ENCODE results near the gene MAFG. TPM values are rescaled to one million over a fixed set of nuclear protein-coding genes. Genes with fewer than 3 reads are reported as not detected.

The MAFG gene
- polyA plus RNA-seq, 1 donor (not counting 4 experiments of a cell fraction or from before 2014, with no cell fraction given), result 8.3 TPM

DNA sequence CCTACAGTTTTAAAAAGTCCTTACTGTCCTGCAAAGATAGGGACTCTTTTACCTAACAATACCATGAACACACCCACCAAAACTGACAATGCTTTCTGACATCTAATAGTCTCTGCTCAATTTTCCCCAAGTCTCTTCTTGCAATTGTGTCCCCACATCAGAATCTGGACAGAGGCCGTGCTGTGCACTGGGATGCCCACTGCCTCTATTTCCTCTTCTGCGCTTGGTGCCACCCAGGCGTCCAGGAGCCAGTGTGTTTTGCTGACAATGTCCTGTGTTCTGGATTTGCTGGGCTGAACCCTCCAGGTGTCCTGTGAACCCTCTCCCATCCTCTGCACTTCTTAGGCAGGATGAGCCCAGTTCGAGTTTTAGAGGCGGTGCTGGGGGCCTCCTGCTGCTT is 50.0 kb downstream of the MAFG start:
- no peak for DNase-seq (ENCODE audit: low read depth, low spot score)
- no peak overlapping the region for H3K27ac ChIP-seq (ENCODE audit: control insufficient read depth, insufficient read depth, low read length)
- no peaks in the 10 kb centered on the region for H3K79me2 ChIP-seq (ENCODE audit: control insufficient read depth, insufficient read depth, low read length)
- H3K4me3 ChIP-seq (ENCODE audit: control insufficient read depth in 2 of 3, extremely low read depth in 1 of 3, insufficient read depth in 2 of 3, low read depth in 1 of 3, low read length in 3 of 3), result no peak overlapping the region
- no peaks in the 10 kb centered on the region for H3K27me3 ChIP-seq (ENCODE audit: control insufficient read depth, extremely low read depth, insufficient read depth, low read length)
- H3K9me1 ChIP-seq (ENCODE audit: control insufficient read depth, extremely low read depth, insufficient read depth, low read length), result no peaks in the 10 kb centered on the region
- FAIRE-seq, result no peak
- H4K20me1 ChIP-seq (ENCODE audit: control insufficient read depth, extremely low read depth, insufficient read depth, low read length), result no peaks in the 10 kb centered on the region
- TF ChIP-seq EZH2 (IDR thresholded peaks at IDR 0.05; ENCODE audit: low read length), result no peak
- TF ChIP-seq, protein P1, sequence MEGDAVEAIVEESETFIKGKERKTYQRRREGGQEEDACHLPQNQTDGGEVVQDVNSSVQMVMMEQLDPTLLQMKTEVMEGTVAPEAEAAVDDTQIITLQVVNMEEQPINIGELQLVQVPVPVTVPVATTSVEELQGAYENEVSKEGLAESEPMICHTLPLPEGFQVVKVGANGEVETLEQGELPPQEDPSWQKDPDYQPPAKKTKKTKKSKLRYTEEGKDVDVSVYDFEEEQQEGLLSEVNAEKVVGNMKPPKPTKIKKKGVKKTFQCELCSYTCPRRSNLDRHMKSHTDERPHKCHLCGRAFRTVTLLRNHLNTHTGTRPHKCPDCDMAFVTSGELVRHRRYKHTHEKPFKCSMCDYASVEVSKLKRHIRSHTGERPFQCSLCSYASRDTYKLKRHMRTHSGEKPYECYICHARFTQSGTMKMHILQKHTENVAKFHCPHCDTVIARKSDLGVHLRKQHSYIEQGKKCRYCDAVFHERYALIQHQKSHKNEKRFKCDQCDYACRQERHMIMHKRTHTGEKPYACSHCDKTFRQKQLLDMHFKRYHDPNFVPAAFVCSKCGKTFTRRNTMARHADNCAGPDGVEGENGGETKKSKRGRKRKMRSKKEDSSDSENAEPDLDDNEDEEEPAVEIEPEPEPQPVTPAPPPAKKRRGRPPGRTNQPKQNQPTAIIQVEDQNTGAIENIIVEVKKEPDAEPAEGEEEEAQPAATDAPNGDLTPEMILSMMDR (optimal IDR thresholded peaks at IDR 0.05 in 1 of 3, IDR thresholded peaks at IDR 0.05 in 1 of 3, conservative IDR thresholded peaks at IDR 0.05 in 1 of 3; ENCODE audit: extremely low read depth in 1 of 3, insufficient read depth in 2 of 3, low read length in 3 of 3), result no peak
- dilution Hi-C loops (cut with MboI; ENCODE audit: extremely low pct_ligation_motif_present, low sequenced_read_pairs), result no loop called here
- peaks cover 7 to 15% of the 10 kb centered on the region in 2 experiments for H3K36me3 ChIP-seq (ENCODE audit: control insufficient read depth in 2 of 2, extremely low read depth in 1 of 2, insufficient read depth in 2 of 2, low read length in 2 of 2)
- H3K4me2 ChIP-seq (ENCODE audit: control insufficient read depth, extremely low read depth, insufficient read depth, low read depth, low read length), result no peak overlapping the region
- H3K9me3 ChIP-seq (ENCODE audit: control insufficient read depth, low read depth, low read length), result no peaks in the 10 kb centered on the region
- H3K4me1 ChIP-seq (ENCODE audit: control insufficient read depth, extremely low read depth, insufficient read depth, low read length), result peaks cover 2% of the 10 kb centered on the region
- H2AFZ ChIP-seq (ENCODE audit: control insufficient read depth, low read length), result no peak overlapping the region
- H3K9ac ChIP-seq (ENCODE audit: control insufficient read depth, extremely low read depth, insufficient read depth, low read length), result no peak overlapping the region

DNA sequence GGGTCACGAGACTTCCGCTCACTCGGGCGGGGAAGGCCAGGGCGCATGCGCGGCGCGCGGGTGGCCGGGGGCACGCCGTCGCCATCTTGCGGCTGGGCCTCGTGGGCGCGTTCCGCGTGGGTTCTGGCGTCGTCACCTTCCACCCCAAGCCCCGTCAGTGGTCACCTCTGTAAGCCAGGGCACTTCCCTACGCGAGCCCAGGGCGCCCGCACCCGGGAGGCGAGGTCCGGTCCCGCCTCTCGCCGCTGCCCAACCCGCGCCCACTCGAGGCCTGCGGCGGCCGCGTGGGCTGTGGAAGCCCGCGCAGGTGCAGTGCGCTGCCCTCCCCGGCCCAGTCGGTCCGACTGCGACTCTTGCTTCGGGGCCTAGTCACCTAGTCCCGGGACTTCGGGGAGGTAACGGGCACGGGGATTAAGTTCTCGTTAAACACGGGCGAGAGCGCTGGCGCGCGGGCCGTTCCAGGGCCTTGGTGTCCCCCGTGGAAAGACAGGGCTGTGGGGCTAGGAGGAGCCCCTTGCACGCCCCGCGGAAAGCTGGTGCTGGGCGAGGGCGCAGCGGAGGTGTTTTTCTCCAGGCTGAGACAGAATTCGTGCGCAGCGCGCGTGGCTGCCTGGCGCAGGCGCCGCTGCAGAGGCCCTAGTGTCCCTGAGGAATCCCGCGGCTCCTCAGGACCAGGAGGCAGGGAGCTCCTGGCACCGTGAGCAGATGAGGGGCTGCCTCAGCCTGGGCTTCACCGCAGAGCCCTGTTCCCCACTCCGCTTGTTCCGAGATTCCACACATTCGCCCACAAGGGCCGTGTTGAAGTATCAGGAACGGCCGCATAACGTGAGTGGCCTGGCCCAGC is 55.9 kb downstream of the MAFG start:
- H3K27me3 ChIP-seq (ENCODE audit: control insufficient read depth, extremely low read depth, insufficient read depth, low read length), result no peaks in the 10 kb centered on the region
- dilution Hi-C loops (cut with MboI; ENCODE audit: extremely low pct_ligation_motif_present, low sequenced_read_pairs), result no loop called here
- H3K9me3 ChIP-seq (ENCODE audit: control insufficient read depth, low read depth, low read length), result no peaks in the 10 kb centered on the region
- peaks cover 4 to 19% of the 10 kb centered on the region in 2 experiments for H3K36me3 ChIP-seq (ENCODE audit: control insufficient read depth in 2 of 2, extremely low read depth in 1 of 2, insufficient read depth in 2 of 2, low read length in 2 of 2)
- peak overlapping the region; percentile 91 for H3K4me2 ChIP-seq (ENCODE audit: control insufficient read depth, extremely low read depth, insufficient read depth, low read depth, low read length)
- no peak for TF ChIP-seq EZH2 (IDR thresholded peaks at IDR 0.05; ENCODE audit: low read length)
- TF ChIP-seq, protein P1 (optimal IDR thresholded peaks at IDR 0.05 in 1 of 3, IDR thresholded peaks at IDR 0.05 in 1 of 3, conservative IDR thresholded peaks at IDR 0.05 in 1 of 3; ENCODE audit: extremely low read depth in 1 of 3, insufficient read depth in 2 of 3, low read length in 3 of 3), result peak in 2 of 3 experiments; percentile 15 to 59
- peak overlapping the region; percentile 41 to 75 (median 67) for H3K4me3 ChIP-seq (ENCODE audit: control insufficient read depth in 2 of 3, extremely low read depth in 1 of 3, insufficient read depth in 2 of 3, low read depth in 1 of 3, low read length in 3 of 3)
- peak overlapping the region; percentile 97 for H3K9ac ChIP-seq (ENCODE audit: control insufficient read depth, extremely low read depth, insufficient read depth, low read length)
- DNase-seq (ENCODE audit: low read depth, low spot score) (no peak), FAIRE-seq (no peak)
- peaks cover 3% of the 10 kb centered on the region for H3K9me1 ChIP-seq (ENCODE audit: control insufficient read depth, extremely low read depth, insufficient read depth, low read length)
- H2AFZ ChIP-seq (ENCODE audit: control insufficient read depth, low read length), result peak overlapping the region; percentile 88
- H3K4me1 ChIP-seq (ENCODE audit: control insufficient read depth, extremely low read depth, insufficient read depth, low read length), result peaks cover 30% of the 10 kb centered on the region
- peak overlapping the region; percentile 94 for H3K27ac ChIP-seq (ENCODE audit: control insufficient read depth, insufficient read depth, low read length)
- H4K20me1 ChIP-seq (ENCODE audit: control insufficient read depth, extremely low read depth, insufficient read depth, low read length), result peaks cover 8% of the 10 kb centered on the region
- H3K79me2 ChIP-seq (ENCODE audit: control insufficient read depth, insufficient read depth, low read length), result peaks cover 27% of the 10 kb centered on the region
